Esophagus muscularis mucosa (tissue), 4 donors: ENCODE data around the gene MTRF1L. TPM values are rescaled to one million over a fixed set of nuclear protein-coding genes. Genes with fewer than 3 reads are reported as not detected.

Experiments
- DNase-seq: peaks from one replicate; pipeline ENCODE4 v3.0.0-alpha.2; 2017; ENCODE audit errors: extremely low spot score
- H3K27ac ChIP-seq, 4 donors: fragments of 200-600 bp; sonication (generic); replicated peaks in 1 of 4; 1 replicate in 3 of 4; 2 replicates in 1 of 4; pipeline ENCODE4 v1.5.1; 2016 to 2019; ENCODE audit warnings: mild to moderate bottlenecking in 1 of 4
- H3K27me3 ChIP-seq, 4 donors: fragments of 200-600 bp; sonication (generic); one replicate each; pipeline versions ENCODE4 v1.5.1 to v1.6.0; 2016 to 2019
- H3K36me3 ChIP-seq, 4 donors: fragments of 200-600 bp; sonication (generic); one replicate each; pipeline ENCODE4 v1.5.1; 2016 to 2019
- H3K4me1 ChIP-seq, 4 donors: fragments of 200-600 bp; sonication (generic); one replicate each; pipeline ENCODE4 v1.5.1; 2016 to 2019
- H3K4me3 ChIP-seq, 4 donors: fragments of 200-600 bp; sonication (generic); 1 replicate in 2 of 4; 2 replicates in 2 of 4; pipeline ENCODE4 v1.5.1; 2016 to 2019; ENCODE audit warnings: mild to moderate bottlenecking in 4 of 4, moderate library complexity in 1 of 4
- H3K9me3 ChIP-seq, 4 donors: fragments of 200-600 bp; sonication (generic); 1 replicate in 3 of 4; 2 replicates in 1 of 4; pipeline ENCODE4 v1.5.1; 2016 to 2019
- EP300 ChIP-seq: sonication (generic); formaldehyde crosslinking; IDR thresholded peaks from one replicate; pipeline ENCODE4 v1.6.1; 2017; ENCODE audit warnings: antibody characterized with exemption
- POLR2A ChIP-seq: fragments of 450-650 bp; IDR thresholded peaks from one replicate; pipeline ENCODE4 v1.6.1; 2017; ENCODE audit warnings: antibody characterized with exemption, moderate library complexity, mild to moderate bottlenecking, low read depth
- POLR2AphosphoS5 ChIP-seq, 2 donors: sonication (generic); formaldehyde crosslinking; IDR thresholded peaks; one replicate each; pipeline ENCODE4 v1.6.1; 2017; ENCODE audit warnings: antibody characterized with exemption in 2 of 2
- WGBS: methylation state at CpG from one replicate; pipeline ENCODE4 v1.1.5; 2018; 5-methylcytosine and 5-hydroxymethylcytosine counted together
- intact Hi-C: fragments of 100-400 bp; cut with DNase I; formaldehyde crosslinking; loops from one replicate; pipeline ENCODE4 v1.15.1; 2023
- total RNA-seq, 4 donors: library from RNA; depleted of rRNA; stranded (reverse); fragments of >200 nt; gene quantifications; one replicate each; pipeline versions ENCODE4 v1.1.0 to v1.2.1, GENCODE V29; 2016
- TF ChIP-seq, protein P1 (sequence below), 3 experiments: fragments of 200-600 bp in 2 of 3; fragments of 450-650 bp in 1 of 3; sonication (generic) in 2 of 3; IDR thresholded peaks; one replicate each; pipeline ENCODE4 v1.5.1; 2017 to 2019; ENCODE audit warnings: antibody characterized with exemption in 3 of 3, mild to moderate bottlenecking in 2 of 3, moderate library complexity in 1 of 3

MTRF1L gene
- total RNA-seq, 4 donors from 2014 or later: 16.9 to 26.6 (median 21.1) TPM

- no peaks in the 10 kb centered on the region for H3K36me3 ChIP-seq
- WGBS: 30% methylated on average over 9 of the region's 9 CpGs
- intact Hi-C loops: loop anchor here (5.0 kb wide), 1 partner anchor 86 kb away; no protein-coding TSS in a partner anchor
- no peak overlapping the region for H3K27ac ChIP-seq
- no peaks in the 10 kb centered on the region for H3K9me3 ChIP-seq
- peaks cover 5 to 8% (median 6%) of the 10 kb centered on the region in 4 donors for H3K4me1 ChIP-seq
- H3K4me3 ChIP-seq: peak overlapping the region in 1 of 4 donors; percentile 15
- peaks cover 0 to 5% (median 0%) of the 10 kb centered on the region in 4 donors for H3K27me3 ChIP-seq
- TF ChIP-seq, protein P1, sequence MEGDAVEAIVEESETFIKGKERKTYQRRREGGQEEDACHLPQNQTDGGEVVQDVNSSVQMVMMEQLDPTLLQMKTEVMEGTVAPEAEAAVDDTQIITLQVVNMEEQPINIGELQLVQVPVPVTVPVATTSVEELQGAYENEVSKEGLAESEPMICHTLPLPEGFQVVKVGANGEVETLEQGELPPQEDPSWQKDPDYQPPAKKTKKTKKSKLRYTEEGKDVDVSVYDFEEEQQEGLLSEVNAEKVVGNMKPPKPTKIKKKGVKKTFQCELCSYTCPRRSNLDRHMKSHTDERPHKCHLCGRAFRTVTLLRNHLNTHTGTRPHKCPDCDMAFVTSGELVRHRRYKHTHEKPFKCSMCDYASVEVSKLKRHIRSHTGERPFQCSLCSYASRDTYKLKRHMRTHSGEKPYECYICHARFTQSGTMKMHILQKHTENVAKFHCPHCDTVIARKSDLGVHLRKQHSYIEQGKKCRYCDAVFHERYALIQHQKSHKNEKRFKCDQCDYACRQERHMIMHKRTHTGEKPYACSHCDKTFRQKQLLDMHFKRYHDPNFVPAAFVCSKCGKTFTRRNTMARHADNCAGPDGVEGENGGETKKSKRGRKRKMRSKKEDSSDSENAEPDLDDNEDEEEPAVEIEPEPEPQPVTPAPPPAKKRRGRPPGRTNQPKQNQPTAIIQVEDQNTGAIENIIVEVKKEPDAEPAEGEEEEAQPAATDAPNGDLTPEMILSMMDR (IDR thresholded peaks at IDR 0.05): peak; percentile 47 to 61 (median 58)
- no peak for TF ChIP-seq EP300
- no peak for DNase-seq
Observed at GRCh38 chr6:152948150-152948768, 54.2 kb downstream of the MTRF1L start.

GRCh38 chr6:152946995-152947394, 55.5 kb downstream of the MTRF1L start:
- Histone ChIP-seq H3K4me1 (peaks cover 5 to 8% (median 6%) of the 10 kb centered on the region in 4 donors), H3K36me3 (no peaks in the 10 kb centered on the region), H3K27me3 (peaks cover 0 to 5% (median 0%) of the 10 kb centered on the region in 4 donors), H3K9me3 (no peaks in the 10 kb centered on the region), H3K4me3 (no peak overlapping the region), H3K27ac (no peak overlapping the region)
- intact Hi-C loops: loop anchor here (5.0 kb wide), 1 partner anchor 85 kb away; no protein-coding TSS in a partner anchor
- 68% methylated on average over 2 of the region's 2 CpGs for WGBS
- no peak for DNase-seq
- TF ChIP-seq EP300 (no peak), POLR2A (no peak), POLR2AphosphoS5 (IDR thresholded peaks at IDR 0.05) (no peak)
- TF ChIP-seq, protein P1 (IDR thresholded peaks at IDR 0.05): no peak

DNA sequence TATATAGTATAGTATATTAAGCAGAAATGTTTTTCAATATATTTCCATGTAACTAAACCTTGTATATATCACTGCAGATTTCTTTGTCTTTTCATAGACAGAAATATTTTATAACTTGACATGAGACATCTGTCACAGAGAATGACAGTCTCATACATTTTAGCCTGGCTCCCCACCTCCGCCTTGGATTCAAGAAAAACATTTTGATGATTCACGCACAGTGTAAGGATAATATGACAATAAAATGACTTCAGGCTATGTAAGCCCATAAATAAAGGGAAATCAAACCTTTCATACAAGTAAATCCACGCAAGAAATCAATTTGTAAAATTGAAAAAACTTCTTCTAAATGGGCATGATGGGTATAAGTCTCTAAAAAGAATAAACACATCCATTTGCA, 56.0 kb downstream of the MTRF1L start:
- intact Hi-C loops: loop anchor here (5.0 kb wide), 1 partner anchor 84 kb away; no protein-coding TSS in a partner anchor
- Histone ChIP-seq H3K27me3 (peaks cover 0 to 5% (median 0%) of the 10 kb centered on the region in 4 donors), H3K9me3 (no peaks in the 10 kb centered on the region), H3K27ac (no peak overlapping the region), H3K4me3 (no peak overlapping the region), H3K36me3 (no peaks in the 10 kb centered on the region), H3K4me1 (peaks cover 5 to 8% (median 6%) of the 10 kb centered on the region in 4 donors)
- WGBS: 77% methylated on average over 3 of the region's 3 CpGs
- no peak for DNase-seq
- TF ChIP-seq POLR2A (no peak), EP300 (no peak), POLR2AphosphoS5 (IDR thresholded peaks at IDR 0.05) (no peak)
- TF ChIP-seq, protein P1 (IDR thresholded peaks at IDR 0.05): no peak

- no peak for DNase-seq
- H3K36me3 ChIP-seq: no peaks in the 10 kb centered on the region
- no peak overlapping the region for H3K4me3 ChIP-seq
- H3K4me1 ChIP-seq: peaks cover 5 to 6% (median 5%) of the 10 kb centered on the region in 4 donors
- intact Hi-C loops: no loop called here
- H3K27ac ChIP-seq: no peak overlapping the region
- no peak for TF ChIP-seq POLR2AphosphoS5 (IDR thresholded peaks at IDR 0.05)
- TF ChIP-seq EP300: no peak
- no peak for TF ChIP-seq POLR2A
- TF ChIP-seq, protein P1 (IDR thresholded peaks at IDR 0.05): no peak
- 90% methylated on average over 2 of the region's 2 CpGs for WGBS
- H3K9me3 ChIP-seq: no peaks in the 10 kb centered on the region
- H3K27me3 ChIP-seq: peaks cover 0 to 6% (median 0%) of the 10 kb centered on the region in 4 donors
Observed at GRCh38 chr6:152943260-152943897, 59.1 kb downstream of the MTRF1L start.
